SK-N-MC (cell line): ENCODE data around the gene PIP4K2C.
A peak's percentile ranks its signal among the peaks of the same experiment; 100 is the strongest.

ENCODE experiments used
- EZH2 ChIP-seq: fragments of 200-600 bp; sonication (generic); IDR thresholded peaks from one replicate; pipeline ENCODE4 v1.6.1; 2017; ENCODE audit warnings: antibody characterized with exemption
- FOXP2 ChIP-seq: optimal IDR thresholded peaks from 2 replicates; pipeline ENCODE3; 2011; ENCODE audit warnings: mild to moderate bottlenecking, moderate library complexity; ENCODE audit not compliant: insufficient read depth; ENCODE audit errors: extremely low read length, control extremely low read depth
- POLR2AphosphoS5 ChIP-seq: IDR thresholded peaks from 2 replicates; pipeline ENCODE4 v1.6.1; 2012; ENCODE audit warnings: mild to moderate bottlenecking, low read depth, low read length, borderline replicate concordance

DNA sequence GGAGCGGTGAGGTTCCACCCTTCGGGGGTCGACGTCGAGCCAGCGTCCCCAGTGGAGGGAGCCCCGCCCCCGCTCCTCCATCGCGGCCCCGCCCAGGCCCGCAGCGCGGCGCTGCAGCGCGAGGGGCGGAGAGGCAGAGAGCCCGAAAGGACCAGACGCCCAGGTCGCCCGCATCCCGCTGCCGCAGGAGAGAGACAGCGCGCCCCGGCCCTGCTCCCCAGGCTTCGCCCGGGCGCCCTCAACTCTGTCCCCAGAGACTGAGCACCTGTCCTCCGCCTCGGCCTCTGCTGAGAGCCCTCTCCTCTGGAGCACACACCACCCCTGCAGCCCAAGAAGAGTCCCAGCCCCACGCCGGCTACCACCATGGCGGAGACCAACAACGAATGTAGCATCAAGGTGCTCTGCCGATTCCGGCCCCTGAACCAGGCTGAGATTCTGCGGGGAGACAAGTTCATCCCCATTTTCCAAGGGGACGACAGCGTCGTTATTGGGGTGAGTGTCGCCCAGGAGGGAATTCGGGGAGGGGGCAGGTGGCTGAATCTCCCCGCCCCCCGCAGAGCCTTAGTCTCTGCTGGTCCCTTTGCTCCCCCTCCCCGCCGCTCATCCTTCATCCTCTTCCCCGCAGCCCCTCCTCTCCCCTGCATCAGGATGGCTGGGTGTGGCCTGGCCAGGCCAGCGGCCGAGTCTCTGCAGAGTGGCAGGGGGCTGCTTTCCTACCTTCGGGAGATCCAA, 40.9 kb upstream of the PIP4K2C start, which contains the start of gene KIF5A:
- TF ChIP-seq EZH2 (no peak), POLR2AphosphoS5 (peak; percentile 32; the same call in 1 of the 2 replicates), FOXP2 (no peak)
